Nephron (organoid): ENCODE measurements around the gene DACH1.

Experiments used
- H3K27ac Mint-ChIP-seq, 3 experiments: 2 replicates each; pipeline ENCODE4 v1.8.0; 2020; ENCODE audit warnings: mixed read lengths in 3 of 3, mild to moderate bottlenecking in 2 of 3, moderate library complexity in 1 of 3
- H3K27me3 Mint-ChIP-seq: 2 replicates; pipeline ENCODE4 v1.8.0; 2021; ENCODE audit warnings: low read depth, mild to moderate bottlenecking, moderate library complexity, mixed read lengths
- H3K36me3 Mint-ChIP-seq: 2 replicates; pipeline ENCODE4 v1.8.0; 2020; ENCODE audit warnings: low read depth, mixed read lengths
- H3K4me1 Mint-ChIP-seq: 2 replicates; pipeline ENCODE4 v1.8.0; 2020; ENCODE audit warnings: mixed read lengths
- H3K4me3 Mint-ChIP-seq, 3 experiments: 2 replicates each; pipeline ENCODE4 v1.8.0; 2020; ENCODE audit warnings: mild to moderate bottlenecking in 3 of 3, mixed read lengths in 3 of 3, moderate library complexity in 2 of 3
- H3K9me3 Mint-ChIP-seq: 2 replicates; pipeline ENCODE4 v1.8.0; 2020; ENCODE audit warnings: mixed read lengths
- TF ChIP-seq, protein P1 (sequence below), 3 experiments: fragments of 200-600 bp; sonication (generic); IDR thresholded peaks; one replicate each; pipeline ENCODE4 v1.5.0; 2021; ENCODE audit warnings: antibody characterized with exemption in 3 of 3; ENCODE audit not compliant: unreplicated experiment in 3 of 3

DACH1 gene

DNA sequence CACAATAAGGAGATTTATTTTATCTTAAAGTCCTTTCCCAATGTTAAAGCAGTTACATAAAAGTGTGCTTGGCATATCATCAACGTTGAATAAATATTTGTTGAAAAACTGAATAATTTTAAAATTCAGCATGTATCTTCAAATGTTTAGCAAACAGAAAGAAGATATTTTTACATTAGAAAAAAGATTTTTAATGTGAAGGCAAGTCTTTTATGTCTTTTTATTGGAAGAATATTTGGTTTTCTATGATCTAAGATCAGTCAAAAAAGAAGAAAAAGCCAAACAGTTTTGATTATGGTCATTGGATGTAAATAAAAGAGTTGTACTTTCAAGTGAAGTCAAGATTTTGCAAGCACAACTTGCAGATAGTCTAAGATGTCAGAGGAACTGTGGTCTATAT, 397.4 kb downstream of the DACH1 start:
- TF ChIP-seq, protein P1, sequence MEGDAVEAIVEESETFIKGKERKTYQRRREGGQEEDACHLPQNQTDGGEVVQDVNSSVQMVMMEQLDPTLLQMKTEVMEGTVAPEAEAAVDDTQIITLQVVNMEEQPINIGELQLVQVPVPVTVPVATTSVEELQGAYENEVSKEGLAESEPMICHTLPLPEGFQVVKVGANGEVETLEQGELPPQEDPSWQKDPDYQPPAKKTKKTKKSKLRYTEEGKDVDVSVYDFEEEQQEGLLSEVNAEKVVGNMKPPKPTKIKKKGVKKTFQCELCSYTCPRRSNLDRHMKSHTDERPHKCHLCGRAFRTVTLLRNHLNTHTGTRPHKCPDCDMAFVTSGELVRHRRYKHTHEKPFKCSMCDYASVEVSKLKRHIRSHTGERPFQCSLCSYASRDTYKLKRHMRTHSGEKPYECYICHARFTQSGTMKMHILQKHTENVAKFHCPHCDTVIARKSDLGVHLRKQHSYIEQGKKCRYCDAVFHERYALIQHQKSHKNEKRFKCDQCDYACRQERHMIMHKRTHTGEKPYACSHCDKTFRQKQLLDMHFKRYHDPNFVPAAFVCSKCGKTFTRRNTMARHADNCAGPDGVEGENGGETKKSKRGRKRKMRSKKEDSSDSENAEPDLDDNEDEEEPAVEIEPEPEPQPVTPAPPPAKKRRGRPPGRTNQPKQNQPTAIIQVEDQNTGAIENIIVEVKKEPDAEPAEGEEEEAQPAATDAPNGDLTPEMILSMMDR (IDR thresholded peaks at IDR 0.05; ENCODE audit: unreplicated experiment in 3 of 3): no peak
- Mint-ChIP-seq H3K36me3 (peaks cover 51% of the 10 kb centered on the region), H3K4me3 (no peak overlapping the region), H3K9me3 (no peaks in the 10 kb centered on the region), H3K27ac (no peak overlapping the region), H3K27me3 (no peaks in the 10 kb centered on the region), H3K4me1 (peaks cover 3% of the 10 kb centered on the region)

DNA sequence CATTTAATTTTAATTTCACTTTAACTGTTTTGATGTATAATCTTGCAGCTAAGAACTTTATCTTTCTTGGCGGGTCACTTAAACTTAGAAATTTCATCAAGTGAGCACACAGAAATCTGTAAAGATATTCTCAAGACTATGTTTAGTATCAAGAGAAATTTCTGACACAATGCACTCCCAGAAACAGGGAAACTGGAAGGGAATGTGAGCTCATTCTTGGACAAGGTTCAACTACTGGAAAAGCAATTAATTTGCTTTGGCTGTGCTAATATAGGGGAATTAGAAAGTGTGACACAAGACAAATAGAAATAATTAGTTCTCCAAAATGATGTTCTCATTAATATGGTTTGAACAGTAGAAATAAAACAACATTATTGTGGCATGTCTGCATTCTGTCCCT, 402.3 kb downstream of the DACH1 start:
- H3K36me3 Mint-ChIP-seq: peaks cover 23% of the 10 kb centered on the region
- H3K4me1 Mint-ChIP-seq: peaks cover 4% of the 10 kb centered on the region
- H3K27me3 Mint-ChIP-seq: no peaks in the 10 kb centered on the region
- no peaks in the 10 kb centered on the region for H3K9me3 Mint-ChIP-seq
- H3K27ac Mint-ChIP-seq: peak overlapping the region in 2 of 3 experiments; percentile 68 to 70
- TF ChIP-seq, protein P1 (IDR thresholded peaks at IDR 0.05; ENCODE audit: unreplicated experiment in 3 of 3): no peak
- no peak overlapping the region for H3K4me3 Mint-ChIP-seq

DNA sequence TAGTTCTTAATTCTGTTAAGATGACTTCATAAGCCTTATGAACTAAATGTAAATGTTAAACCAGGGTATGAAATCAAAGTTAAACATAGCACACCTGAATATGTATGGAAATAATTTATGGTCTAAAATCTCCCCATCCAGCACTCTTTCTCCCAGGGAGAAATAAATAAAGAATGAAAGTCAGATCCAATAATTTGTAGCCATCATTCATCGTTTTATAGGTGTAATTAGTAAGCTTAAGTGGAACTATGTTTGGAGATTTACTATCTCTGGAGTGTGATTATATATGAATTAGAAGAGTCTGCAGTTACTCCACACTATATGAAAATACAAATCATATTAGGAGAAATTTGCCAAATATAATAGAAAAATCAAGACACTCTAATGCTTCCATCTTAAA, 405.1 kb downstream of the DACH1 start:
- H3K4me3 Mint-ChIP-seq: no peak overlapping the region
- peaks cover 24% of the 10 kb centered on the region for H3K36me3 Mint-ChIP-seq
- no peaks in the 10 kb centered on the region for H3K9me3 Mint-ChIP-seq
- H3K27me3 Mint-ChIP-seq: no peaks in the 10 kb centered on the region
- TF ChIP-seq, protein P1 (IDR thresholded peaks at IDR 0.05; ENCODE audit: unreplicated experiment in 3 of 3): no peak
- H3K27ac Mint-ChIP-seq: no peak overlapping the region
- peaks cover 17% of the 10 kb centered on the region for H3K4me1 Mint-ChIP-seq

DNA sequence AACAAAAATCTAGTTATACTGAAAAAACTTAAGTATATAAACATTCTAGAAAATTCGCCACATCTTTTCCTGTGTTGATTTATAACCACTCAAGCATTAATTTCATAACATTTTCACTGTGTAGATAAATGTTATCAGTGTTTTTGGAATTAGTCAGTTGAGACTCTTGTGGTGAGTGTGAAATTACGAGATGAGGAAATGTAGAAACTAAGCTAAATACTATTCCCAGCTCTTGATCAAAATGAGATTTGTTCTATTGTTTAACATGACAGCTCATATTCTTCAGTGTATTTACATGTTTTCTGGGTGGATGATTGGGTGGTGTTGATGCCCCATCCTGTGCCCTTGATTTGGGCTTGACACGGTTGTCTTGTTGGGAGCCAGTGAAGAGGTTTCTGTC, 406.8 kb downstream of the DACH1 start:
- TF ChIP-seq, protein P1 (IDR thresholded peaks at IDR 0.05; ENCODE audit: unreplicated experiment in 3 of 3): no peak
- peaks cover 24% of the 10 kb centered on the region for H3K4me1 Mint-ChIP-seq

DNA sequence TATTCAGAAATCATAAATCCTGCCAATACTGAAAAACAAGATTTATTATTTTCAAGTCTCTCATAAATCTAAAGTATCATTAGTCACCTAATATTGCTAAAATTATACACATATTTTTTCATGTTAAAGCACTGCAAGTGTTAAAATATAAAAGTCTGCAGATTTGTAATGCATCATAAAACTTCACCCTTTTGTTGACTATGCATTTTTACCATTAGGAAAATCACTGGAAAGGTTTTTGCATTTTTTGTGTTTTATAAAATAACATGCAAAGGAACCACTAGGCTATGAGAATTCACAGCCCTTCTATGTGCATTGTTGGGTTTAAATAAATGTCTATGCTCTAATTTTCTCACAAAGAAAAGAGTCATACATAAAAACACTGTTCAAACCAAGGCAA, 407.3 kb downstream of the DACH1 start:
- Mint-ChIP-seq H3K27ac (peak overlapping the region in 1 of 3 experiments; percentile 82), H3K36me3 (peaks cover 22% of the 10 kb centered on the region), H3K4me1 (peaks cover 22% of the 10 kb centered on the region), H3K9me3 (no peaks in the 10 kb centered on the region), H3K27me3 (no peaks in the 10 kb centered on the region), H3K4me3 (no peak overlapping the region)
- TF ChIP-seq, protein P1 (IDR thresholded peaks at IDR 0.05; ENCODE audit: unreplicated experiment in 3 of 3): no peak

More for the DNA sequence above, 406.8 kb downstream of the DACH1 start:
- Mint-ChIP-seq H3K4me3 (no peak overlapping the region), H3K27me3 (no peaks in the 10 kb centered on the region), H3K27ac (peak overlapping the region; percentile 48 to 82 (median 59)), H3K9me3 (no peaks in the 10 kb centered on the region), H3K36me3 (peaks cover 22% of the 10 kb centered on the region)

DNA sequence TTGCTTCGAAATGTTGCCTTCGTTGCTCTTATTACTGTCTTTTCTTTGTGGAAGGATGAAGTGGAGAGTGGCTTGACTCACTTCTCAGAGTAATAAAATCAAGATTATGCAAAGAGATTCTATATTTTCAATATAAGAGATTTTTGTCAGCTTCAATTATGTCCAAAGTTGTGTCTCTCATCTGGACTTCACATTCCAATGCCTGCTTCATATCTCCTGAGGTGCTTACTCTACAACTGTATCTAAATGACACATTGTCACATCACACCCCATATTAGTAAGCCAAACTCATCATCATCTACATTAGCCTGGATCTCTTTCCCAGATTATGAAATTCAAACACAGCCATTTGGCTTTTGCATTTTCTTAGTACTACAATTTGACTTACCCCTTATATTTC, 409.4 kb downstream of the DACH1 start:
- no peaks in the 10 kb centered on the region for H3K27me3 Mint-ChIP-seq
- no peaks in the 10 kb centered on the region for H3K9me3 Mint-ChIP-seq
- peaks cover 18% of the 10 kb centered on the region for H3K36me3 Mint-ChIP-seq
- H3K27ac Mint-ChIP-seq: peak overlapping the region; percentile 19 to 71 (median 58)
- TF ChIP-seq, protein P1 (IDR thresholded peaks at IDR 0.05; ENCODE audit: unreplicated experiment in 3 of 3): no peak
- peaks cover 27% of the 10 kb centered on the region for H3K4me1 Mint-ChIP-seq
- H3K4me3 Mint-ChIP-seq: no peak overlapping the region
